NCI-H128 (cell line): ENCODE data around the gene PSMB3.

Experiments
- DNase-seq: peaks from one replicate; lab custom pipeline; 2025; ENCODE audit not compliant: unreplicated experiment; lab: John Stamatoyannopoulos, UW

The PSMB3 gene

DNA sequence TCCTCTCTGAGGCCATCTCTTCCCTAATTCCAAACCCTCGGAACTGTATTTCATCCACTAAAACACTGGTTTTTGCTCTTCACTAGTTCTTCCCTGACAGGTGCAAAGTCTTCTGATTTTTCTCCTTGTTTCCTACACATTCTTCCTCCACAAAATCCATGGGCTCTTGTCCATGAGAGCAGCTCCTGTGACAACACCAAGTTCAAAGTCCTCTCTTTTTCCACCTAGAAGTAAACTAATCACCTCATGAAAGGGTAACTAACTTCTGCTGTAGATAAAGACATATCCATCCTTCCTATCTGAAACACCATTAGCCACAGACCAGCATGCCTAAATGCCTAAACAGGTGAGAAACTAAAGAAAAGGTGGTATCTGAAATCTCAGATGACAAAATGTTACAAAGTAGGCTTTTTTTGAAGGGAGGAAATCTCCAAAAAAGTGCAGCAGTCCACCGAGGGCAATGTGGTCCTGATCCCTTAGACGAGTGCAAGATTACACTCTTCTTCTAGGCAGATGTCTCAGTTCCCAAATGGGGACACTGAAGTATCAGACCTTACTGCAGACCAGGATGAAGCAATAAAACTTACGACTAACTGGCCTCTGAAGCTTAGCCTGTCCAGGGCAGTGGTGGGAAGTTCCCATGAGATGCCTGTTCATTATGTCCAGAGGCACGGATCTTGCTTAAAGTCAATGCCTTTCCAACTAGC is 44.1 kb downstream of the PSMB3 start:
- DNase-seq = no peak

DNA sequence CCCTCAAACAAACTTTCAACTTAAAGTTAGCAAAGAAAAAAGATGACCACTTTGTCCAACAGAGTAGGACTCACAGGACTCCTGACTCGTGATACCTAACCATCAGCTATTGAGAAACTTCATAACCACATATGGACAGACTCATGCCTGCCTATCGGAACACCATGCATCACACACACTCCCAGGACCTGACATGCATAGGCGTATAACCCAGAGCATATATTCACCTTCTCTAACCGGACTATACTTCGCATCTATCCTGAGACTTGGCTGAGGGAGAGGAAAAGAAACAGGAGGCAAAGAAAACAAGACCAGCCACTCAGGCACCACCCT is 44.6 kb downstream of the PSMB3 start:
- DNase-seq = no peak

DNA sequence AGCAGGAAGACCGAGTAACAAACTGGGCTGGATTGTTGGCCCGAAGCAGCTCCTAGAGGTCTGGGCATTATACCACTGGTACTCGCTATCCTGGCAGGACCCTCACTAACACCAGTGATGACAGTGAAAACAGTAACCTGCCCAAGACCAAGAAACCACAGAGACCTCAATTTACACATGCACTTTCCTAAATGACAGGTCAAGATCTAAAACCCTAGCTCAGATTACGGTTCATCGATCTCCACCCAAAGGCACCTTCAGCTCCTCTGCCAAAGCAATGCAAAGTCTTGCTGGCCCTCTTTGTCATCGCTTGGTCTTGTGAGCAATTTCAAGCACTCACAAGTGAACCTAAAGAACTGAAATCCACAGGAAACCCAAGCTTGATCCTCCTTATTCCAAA is 45.3 kb downstream of the PSMB3 start:
- no peak for DNase-seq

DNA sequence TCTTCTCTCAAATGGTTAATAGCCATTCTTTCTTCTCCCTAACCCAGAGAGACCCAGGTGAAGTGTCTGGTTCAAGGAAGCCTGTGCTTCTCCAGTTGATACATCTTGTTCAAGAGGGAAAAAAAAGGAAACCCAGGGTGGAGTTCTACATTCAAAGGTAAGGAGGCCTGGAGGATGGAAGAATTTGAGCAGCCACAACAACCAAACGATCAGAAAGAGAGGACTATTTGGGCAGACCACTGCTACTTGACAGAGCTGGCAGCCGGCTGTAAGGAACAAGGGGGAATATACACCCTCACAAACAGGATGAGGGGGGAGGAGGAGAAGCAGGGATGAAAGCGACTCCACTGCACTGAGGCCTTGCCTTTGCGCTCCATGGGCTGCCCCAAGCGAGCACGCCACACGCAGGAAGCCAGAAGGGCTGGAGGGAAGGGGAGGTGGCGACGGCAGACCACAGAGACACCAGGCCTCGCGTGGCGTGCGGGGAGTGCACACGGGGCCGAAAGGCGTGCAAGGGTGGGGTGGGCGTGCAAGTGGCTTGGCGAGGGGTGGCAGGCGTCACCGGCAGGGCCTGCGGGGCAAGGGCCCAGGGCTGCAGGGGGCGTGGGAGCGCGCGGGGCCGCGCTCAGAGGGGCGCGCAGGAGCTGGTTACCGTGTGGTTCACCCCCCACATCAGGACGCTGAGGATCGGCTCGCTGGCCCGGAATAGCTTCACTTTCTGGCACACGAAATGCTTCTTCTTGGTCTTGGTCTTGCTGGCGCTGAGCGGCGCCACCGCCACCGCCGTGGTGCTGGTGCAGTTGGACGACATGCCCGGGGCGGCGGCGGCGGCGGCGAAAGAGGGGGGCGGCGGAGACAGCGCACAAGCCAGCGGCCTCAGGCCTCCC is 46.3 kb downstream of the PSMB3 start:
- DNase-seq = no peak

DNA sequence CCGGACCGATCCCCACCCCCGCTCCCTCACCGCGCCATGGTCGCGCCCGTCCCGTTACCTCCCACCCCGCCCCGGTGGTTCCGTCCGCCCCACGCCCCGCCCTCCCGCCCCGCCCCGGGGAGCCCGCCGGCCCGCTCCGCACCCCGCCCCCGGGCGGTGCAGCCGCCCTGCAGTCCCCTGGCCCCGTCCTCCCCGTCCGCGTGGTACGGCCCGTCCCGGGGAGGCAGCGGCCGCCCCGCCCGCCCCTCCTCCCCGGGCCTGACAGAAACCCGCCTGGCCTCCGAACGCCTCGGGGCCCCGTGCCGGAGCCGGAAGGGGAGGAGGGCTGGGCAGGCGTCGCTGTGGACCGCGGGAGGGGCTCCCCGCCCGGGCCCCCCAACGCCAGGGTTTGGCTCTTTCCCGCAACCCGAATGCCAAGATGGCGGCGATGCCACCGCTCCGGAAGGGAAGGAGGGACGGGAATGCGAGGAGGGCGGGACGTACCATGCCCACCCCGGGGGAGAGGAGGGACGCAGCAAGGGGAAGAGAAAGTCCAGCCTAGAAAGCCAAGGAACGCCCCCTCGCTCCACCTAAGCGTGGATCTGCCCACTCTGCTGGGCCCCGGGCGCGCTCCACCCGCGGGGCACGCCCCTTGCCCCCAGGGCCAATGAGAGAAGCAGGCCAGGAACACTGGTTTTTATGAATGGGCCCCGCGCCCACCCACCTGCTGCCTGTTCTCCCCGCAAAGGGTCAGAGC is 47.1 kb downstream of the PSMB3 start, which contains the start of gene PIP4K2B:
Gene PIP4K2B (minus strand): TSS at position 56 of the 736 bp plus-strand sequence. CDS start 132 bp downstream, outside the sequence.
- peak; percentile 91 for DNase-seq

DNA sequence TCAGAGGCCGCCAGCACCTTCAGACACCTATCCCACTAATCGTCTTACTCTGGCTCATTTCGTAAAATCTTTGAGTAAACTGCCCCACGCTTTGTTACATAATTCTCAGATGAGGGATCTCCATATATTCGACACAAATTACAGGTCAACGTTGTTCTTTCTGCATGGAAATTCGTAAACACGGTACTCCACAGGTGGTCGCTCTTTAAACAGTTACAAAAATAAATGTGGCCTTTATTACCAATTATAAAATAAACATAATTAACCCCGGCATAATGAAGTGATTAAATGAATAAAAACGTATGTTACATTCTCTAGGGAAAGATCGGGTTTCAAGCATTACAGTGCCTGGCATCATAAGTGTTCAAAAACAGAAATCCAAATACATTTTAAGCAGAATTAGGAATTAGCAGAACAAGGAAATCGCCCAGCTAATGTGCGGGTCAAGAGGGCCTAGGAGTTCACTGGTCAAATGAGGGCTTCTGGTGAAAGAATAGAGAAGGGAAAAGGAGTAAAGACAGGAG is 47.8 kb downstream of the PSMB3 start:
- no peak for DNase-seq

DNA sequence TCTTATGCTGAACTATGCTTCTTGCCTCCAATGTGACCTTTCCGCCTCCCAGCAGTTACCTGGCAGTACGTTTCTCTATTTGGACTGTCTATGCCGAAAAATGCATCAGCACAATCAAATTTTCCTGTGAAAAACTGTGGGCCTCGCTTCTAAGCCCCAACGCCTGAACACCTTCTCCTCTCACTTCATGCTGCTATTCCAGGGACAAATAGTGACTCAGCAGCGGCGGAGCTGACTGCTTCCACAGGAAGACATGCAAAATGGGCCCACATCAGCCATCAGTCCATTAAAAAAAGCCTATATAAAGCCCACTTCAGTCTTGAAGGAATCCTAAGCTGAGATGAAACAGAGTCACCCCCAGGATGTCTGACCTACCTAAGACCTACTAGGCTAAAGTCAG is 57.3 kb downstream of the PSMB3 start:
- no peak for DNase-seq
